Natural killer cell treated with Interleukin-12 subunit alpha and Interleukin-12 subunit beta and Interleukin-15 and Interleukin-18, amount 100 ng/mL, for 72 hours (primary cell): ENCODE results near the gene DNAJC18. TPM values are rescaled to one million over a fixed set of nuclear protein-coding genes. Genes with fewer than 3 reads are reported as not detected.
"Not testable (repeated sequence)": the region's sequence is repeated elsewhere in the genome, so short reads cannot be mapped to it uniquely, and the experiment has no call there.

Experiments
- ATAC-seq, 2 donors: fragments of 150-1000 bp; cut with Tn5 transposase in 1 of 2; sonication (Bioruptor Pico), chemical (Tn5 transposase) in 1 of 2; 2 replicates each; pipeline ENCODE4 v1.10.0; 2021
- DNase-seq: peaks from one replicate; pipeline ENCODE4 v3.0.0; 2022; ENCODE audit warnings: low spot score
- H3K27ac Mint-ChIP-seq, 2 donors: 1 replicate in 1 of 2; 2 replicates in 1 of 2; pipeline ENCODE4 v1.8.0; 2022; ENCODE audit warnings: mixed read lengths in 2 of 2, mild to moderate bottlenecking in 1 of 2, moderate library complexity in 1 of 2
- H3K27me3 Mint-ChIP-seq, 2 donors: 1 replicate in 1 of 2; 2 replicates in 1 of 2; pipeline ENCODE4 v1.8.0; 2022; ENCODE audit warnings: mixed read lengths in 2 of 2
- H3K36me3 Mint-ChIP-seq: one replicate; pipeline ENCODE4 v1.8.0; 2022; ENCODE audit warnings: mixed read lengths
- H3K4me1 Mint-ChIP-seq, 2 donors: 1 replicate in 1 of 2; 2 replicates in 1 of 2; pipeline ENCODE4 v1.8.0; 2022; ENCODE audit warnings: low read depth in 2 of 2, mixed read lengths in 2 of 2, mild to moderate bottlenecking in 1 of 2
- H3K4me3 Mint-ChIP-seq: one replicate; pipeline ENCODE4 v1.8.0; 2022; ENCODE audit warnings: mixed read lengths
- H3K9me3 Mint-ChIP-seq: 2 replicates; pipeline ENCODE4 v1.8.0; 2022; ENCODE audit warnings: mixed read lengths
- total RNA-seq, 2 donors: library from RNA; stranded (reverse); gene quantifications; one replicate each; pipeline ENCODE4 v1.2.3, GENCODE V29; 2022

The DNAJC18 gene
- total RNA-seq, result 10 to 100 TPM; 11.9 to 12.6 TPM

DNA sequence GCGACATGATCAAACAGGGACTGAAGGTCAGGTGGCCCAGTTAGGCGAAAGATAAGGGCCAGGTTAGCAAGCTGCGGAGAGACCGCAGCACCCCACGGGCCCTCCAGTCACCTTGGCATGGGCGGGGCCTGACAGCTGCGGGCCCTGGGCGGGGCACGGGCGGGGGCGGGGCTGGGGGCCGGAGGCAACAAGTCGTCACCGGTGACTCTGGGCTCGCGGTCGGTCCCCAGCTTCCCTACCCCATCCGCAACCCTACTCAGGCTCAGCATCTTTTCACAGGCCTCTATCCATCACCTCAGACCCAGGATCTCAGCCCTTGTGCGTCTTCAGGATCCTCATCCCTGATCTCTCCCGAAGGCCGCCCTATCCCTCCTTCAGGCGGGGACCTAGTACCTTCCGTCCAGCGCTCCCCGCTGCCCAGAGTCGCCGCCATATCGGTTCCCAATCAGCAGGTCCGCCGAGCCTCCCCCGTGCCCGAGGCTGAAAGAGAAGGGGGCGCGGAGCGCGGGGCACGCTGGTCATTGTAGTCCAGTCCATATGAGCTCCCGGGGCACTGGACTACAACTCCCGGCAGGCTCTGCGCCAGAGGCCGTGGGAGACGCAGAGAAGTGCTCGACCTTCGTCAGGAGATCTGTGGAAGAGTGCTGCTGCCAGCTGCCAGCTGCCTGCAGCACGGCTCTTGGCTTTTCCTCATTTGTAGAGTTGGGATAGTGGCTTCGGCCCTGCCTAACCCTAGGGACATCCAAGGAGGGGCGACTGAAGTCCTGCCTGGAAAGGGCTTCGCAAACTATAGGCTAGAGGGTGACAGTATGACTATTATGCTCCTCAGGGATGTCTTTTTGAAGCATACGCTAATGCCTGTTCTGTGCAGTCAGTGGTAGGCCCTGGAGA, at the start of gene DNAJC18:
TSS of gene DNAJC18 (minus strand) at position 513 of the 891 bp plus-strand sequence. CDS start at position 433, 80 bp downstream.
- peak; percentile 90 for DNase-seq
- Mint-ChIP-seq H3K4me3 (peak within 1 kb of the TSS; percentile 97), H3K36me3 (no peaks in the 10 kb centered on the region), H3K9me3 (no peaks in the 10 kb centered on the region), H3K27me3 (peaks cover 0 to 7% of the 10 kb centered on the region in 2 donors), H3K27ac (peak within 1 kb of the TSS; percentile 90 to 97), H3K4me1 (peaks cover 26 to 41% of the 10 kb centered on the region in 2 donors)
- ATAC-seq, result peak; percentile 97 to 99

DNA sequence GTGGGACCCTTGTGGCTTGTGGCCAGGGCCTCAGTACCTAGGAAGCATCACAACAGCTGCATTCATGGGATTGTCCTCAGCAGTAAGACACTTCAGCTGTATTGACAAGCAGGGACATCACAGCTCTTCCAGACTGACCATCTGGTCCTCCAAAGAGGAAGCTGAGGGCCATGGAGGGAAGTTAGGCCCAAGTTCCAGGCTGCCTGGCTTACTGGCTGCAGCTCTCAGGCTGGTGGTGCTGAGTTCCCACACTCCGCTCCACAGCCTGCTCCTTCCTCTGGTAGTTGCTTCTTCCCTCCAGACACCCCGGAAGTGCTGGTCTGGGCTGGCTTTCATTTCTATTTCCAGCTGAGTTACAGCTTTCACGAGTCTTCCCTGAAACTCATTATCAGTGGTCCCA, 48.9 kb upstream of the DNAJC18 start:
- Mint-ChIP-seq H3K27ac (peak overlapping the region; percentile 66 to 82), H3K9me3 (no peaks in the 10 kb centered on the region), H3K36me3 (no peaks in the 10 kb centered on the region), H3K4me3 (no peak overlapping the region), H3K4me1 (peaks cover 4 to 17% of the 10 kb centered on the region in 2 donors), H3K27me3 (no peaks in the 10 kb centered on the region)
- ATAC-seq (no peak), DNase-seq (no peak)

DNA sequence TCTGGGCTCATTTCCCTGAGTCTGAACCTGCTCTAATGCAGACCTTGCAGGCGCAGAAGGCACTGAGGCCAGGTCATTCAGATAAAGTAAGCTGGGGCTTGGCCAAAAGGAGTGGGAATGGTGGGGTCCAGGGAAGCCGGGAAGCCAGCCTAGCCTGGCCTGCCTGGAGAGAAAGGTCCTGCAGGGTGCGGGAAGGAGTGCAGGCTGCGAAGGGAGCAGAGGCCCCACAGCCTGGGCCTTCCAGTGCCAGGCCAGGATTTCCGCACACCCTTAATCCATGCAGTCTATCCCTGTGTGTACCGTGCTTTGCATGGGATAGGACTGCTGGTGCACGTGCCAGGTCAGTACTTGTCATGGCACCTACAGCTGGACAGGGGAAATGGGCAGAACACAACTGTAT, 46.9 kb upstream of the DNAJC18 start:
- Mint-ChIP-seq H3K4me3 (no peak overlapping the region), H3K36me3 (no peaks in the 10 kb centered on the region), H3K27ac (peak overlapping the region in 1 of 2 donors; percentile 48), H3K9me3 (no peaks in the 10 kb centered on the region), H3K4me1 (peaks cover 18 to 32% of the 10 kb centered on the region in 2 donors), H3K27me3 (no peaks in the 10 kb centered on the region)
- ATAC-seq (no peak), DNase-seq (no peak)

DNA sequence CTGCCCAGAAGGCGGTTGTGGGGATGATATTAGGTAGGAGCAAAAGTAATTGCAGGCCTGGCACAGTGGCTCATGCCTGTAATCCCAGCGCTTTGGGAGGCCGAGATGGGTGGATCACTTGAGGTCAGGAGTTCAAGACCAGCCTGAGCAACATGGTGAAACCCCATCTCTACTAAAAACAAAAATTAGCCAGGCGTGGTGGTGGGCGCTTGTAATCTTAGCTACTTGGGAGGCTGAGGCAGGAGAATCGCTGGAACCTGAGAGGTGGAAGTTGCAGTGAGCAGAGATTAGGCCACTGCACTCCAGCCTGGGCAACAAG, 43.5 kb upstream of the DNAJC18 start:
- ATAC-seq, H3K27me3 Mint-ChIP-seq, H3K9me3 Mint-ChIP-seq, DNase-seq, H3K36me3 Mint-ChIP-seq: not testable (repeated sequence)
- Mint-ChIP-seq H3K27ac (peak overlapping the region; percentile 92 to 95), H3K4me1 (peaks cover 33 to 42% of the 10 kb centered on the region in 2 donors), H3K4me3 (peak overlapping the region; percentile 95)

DNA sequence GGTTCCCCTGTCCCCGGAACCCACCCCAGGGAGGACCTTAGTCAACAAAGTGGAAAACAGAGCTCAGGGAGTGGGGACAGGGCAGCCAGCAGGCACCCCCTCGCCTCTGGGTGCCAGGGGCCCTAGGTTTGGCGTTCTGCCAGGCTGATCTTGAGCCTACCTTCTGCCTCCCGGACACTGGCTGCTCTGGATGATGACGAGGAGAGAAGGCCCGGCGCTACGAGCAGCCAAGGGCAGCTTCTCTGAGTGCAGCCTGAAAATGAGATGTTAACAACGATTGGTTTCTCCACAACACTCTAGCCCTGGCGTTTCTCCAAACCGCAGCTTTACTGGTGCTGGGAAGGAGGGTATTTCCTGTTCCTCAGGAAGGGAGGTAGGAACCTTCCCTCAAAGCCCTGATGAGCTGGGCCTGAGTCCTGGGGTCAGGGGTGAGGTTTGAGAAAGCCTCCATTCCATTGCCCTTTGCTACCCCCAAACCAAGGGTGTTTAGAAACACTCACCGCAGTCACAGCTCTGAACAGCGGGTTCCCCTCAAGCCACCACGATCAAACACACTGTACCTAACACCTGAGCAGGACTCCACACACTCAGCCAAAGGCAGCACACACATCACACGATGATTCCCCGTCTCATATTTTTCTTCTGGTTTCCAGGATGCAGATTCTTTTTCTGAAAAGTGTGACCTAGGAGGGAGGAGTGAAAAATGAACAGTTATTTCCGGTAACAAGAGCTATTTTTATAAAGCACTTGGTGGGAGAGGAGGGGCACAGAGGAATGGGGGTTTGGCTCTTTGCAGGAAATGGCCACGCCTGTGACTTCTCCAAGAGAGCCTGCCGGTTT, 42.9 kb upstream of the DNAJC18 start, which contains the start of gene STING1:
TSS of gene STING1 (minus strand) at position 709 of the 840 bp plus-strand sequence. CDS start 1,054 bp downstream, outside the sequence.
- H3K4me1 Mint-ChIP-seq, result peaks cover 33 to 41% of the 10 kb centered on the region in 2 donors
- peak; percentile 90 to 93 for ATAC-seq
- peak within 1 kb of the TSS; percentile 95 for H3K4me3 Mint-ChIP-seq
- no peaks in the 10 kb centered on the region for H3K27me3 Mint-ChIP-seq
- H3K27ac Mint-ChIP-seq, result peak within 1 kb of the TSS; percentile 92 to 95
- DNase-seq, result peak; percentile 83
- H3K36me3 Mint-ChIP-seq, result no peaks in the 10 kb centered on the region
- H3K9me3 Mint-ChIP-seq, result no peaks in the 10 kb centered on the region

DNA sequence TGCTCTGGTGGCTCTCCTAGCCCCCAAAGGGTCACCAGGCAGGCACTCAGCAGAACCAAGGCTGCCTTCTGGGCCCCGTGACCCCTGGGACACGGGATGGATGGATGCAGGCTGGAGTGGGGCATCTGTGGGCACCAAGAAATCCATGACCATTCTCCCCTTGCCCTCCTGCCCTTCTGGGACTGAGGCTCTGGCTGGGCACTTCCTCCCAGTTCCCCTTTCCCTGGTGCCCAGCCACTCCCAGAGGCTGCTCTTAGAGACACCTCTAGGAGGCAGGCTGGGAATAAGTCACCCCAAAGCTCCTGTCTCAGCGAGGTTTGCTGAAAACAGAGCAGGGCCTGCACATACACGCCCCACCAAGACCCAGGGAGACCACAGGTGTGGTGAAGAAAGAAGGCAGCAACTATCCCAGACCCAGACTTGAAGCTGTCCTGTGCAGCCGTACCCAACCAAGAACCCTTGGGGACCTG, 42.3 kb upstream of the DNAJC18 start:
- Mint-ChIP-seq H3K36me3 (no peaks in the 10 kb centered on the region), H3K27ac (peak overlapping the region; percentile 92 to 95), H3K27me3 (no peaks in the 10 kb centered on the region), H3K9me3 (no peaks in the 10 kb centered on the region), H3K4me1 (peaks cover 33 to 41% of the 10 kb centered on the region in 2 donors), H3K4me3 (peak overlapping the region; percentile 95)
- ATAC-seq (no peak), DNase-seq (peak; percentile 62)

DNA sequence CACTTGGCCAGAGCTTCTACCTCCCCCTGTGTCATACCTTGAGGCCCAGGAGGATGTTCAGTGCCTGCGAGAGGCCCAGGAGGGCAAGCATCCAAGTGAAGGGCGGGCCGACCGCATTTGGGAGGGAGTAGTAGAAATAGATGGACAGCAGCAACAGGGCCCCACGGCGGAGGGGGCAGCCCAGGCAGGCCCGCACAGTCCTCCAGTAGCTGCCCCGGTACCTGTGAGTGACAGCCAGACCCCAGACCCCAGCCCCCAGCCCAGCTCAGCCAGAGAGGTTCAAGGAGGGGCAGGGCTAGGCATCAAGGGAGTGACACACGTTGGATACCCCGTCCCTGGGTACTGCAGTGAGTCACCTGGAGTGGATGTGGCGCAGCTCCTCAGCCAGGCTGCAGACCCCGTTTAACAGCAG, 41.8 kb upstream of the DNAJC18 start:
- H3K27me3 Mint-ChIP-seq, result no peaks in the 10 kb centered on the region
- H3K4me1 Mint-ChIP-seq, result peaks cover 33 to 41% of the 10 kb centered on the region in 2 donors
- H3K36me3 Mint-ChIP-seq, result no peaks in the 10 kb centered on the region
- ATAC-seq, result peak in 1 of 2 donors; percentile 43
- peak overlapping the region; percentile 92 to 95 for H3K27ac Mint-ChIP-seq
- no peaks in the 10 kb centered on the region for H3K9me3 Mint-ChIP-seq
- H3K4me3 Mint-ChIP-seq, result peak overlapping the region; percentile 95
- DNase-seq, result no peak

DNA sequence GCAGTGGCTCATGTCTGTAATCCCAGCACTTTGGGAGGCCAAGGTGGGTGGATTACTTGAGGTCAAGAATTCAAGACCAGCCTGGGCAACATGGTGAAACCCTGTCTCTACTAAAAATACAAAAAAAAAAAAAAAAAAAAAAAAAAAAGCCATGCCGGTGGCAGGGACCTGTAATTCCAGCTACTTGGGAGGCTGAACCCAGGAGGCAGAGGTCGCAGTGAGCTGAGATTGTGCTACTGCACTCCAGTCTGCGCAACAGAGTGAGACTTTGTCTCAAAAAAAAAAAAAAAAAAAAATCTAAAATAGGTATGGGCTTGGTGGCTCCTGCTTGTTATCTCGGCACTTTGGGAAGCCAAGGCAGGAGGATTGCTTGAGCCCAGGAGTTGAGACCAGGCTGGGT, 40.4 kb upstream of the DNAJC18 start:
- H3K36me3 Mint-ChIP-seq, ATAC-seq, H3K9me3 Mint-ChIP-seq, DNase-seq, H3K27me3 Mint-ChIP-seq, H3K4me3 Mint-ChIP-seq, H3K27ac Mint-ChIP-seq: not testable (repeated sequence)
- H3K4me1 Mint-ChIP-seq, result peaks cover 45 to 50% of the 10 kb centered on the region in 2 donors

DNA sequence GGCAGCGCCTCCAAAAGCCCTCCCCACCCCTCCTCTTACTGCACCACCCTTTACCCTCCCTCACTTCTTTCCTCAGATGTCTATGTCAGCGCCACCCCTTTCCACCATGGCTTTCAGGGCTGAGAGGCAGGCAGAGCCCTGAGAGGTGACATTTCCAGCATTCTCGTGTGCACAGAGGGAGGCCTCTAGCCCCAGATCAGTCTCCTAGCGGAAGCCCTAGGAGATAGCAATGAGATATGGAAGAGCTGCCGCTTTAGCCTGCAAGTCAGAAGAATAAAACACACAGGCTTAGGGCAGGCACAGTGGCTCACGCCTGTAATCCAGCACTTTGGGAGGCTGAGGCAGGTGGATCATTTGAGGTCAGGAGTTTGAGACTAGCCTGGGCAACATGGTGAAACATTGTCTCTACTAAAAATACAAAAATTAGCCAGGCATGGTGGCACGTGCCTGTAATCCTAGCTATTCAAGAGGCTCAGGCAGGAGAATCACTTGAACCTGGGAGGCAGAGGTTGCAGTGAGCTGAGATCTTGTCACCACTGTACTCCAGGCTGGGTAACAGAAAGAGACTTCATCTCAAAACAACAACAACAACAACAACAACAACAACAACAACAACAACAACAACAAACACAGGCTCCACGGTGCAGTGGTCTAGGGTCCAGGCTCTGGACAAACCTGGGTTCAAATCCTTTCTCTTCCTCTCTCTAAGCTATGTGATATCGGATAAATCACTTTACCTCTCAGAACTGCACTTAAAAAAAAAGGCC, 39.5 kb upstream of the DNAJC18 start:
- H3K4me1 Mint-ChIP-seq, result peaks cover 52 to 54% of the 10 kb centered on the region in 2 donors
- H3K36me3 Mint-ChIP-seq, H3K9me3 Mint-ChIP-seq, ATAC-seq, H3K27me3 Mint-ChIP-seq, DNase-seq: not testable (repeated sequence)
- peak overlapping the region; percentile 44 to 74 for H3K27ac Mint-ChIP-seq
- peak overlapping the region; percentile 27 for H3K4me3 Mint-ChIP-seq

DNA sequence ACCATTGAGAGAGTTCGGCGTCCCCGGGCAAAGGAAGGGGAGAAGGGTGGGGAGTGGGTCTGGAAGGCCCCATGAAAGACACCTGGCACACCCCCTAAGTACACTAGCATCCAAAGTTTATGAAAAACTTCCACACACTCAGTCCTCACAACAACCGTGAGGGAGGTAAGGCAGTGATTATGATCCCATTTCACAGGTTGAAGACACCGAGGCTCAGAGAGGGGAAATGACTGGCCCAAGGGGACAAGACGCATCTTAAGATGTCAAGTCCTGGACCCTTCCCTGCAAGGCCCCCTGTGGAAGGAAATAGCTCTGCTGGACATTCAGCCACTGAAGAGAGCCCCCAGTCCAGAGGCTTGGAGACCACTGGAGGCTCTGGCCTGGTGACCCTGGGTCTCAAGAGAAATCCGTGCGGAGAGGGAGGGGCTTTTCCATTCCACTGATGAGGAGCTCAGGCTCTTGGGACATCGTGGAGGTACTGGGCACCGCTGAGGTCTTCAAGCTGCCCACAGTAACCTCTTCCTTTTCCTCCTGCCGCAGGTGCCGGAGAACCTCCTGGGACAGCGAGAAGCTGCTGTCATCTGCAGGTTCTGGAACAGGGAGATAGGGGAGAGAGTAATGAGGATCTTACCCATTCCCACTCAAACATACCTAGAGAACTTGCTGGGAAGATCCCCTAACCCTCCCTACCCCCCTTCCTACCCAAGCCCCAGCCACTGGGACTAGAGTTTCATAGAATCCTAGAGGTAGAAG, 36.7 kb upstream of the DNAJC18 start:
- H3K27ac Mint-ChIP-seq, result peak overlapping the region; percentile 56 to 94
- no peaks in the 10 kb centered on the region for H3K36me3 Mint-ChIP-seq
- ATAC-seq, result no peak
- no peak for DNase-seq
- no peaks in the 10 kb centered on the region for H3K27me3 Mint-ChIP-seq
- peak overlapping the region; percentile 79 for H3K4me3 Mint-ChIP-seq
- peaks cover 55 to 57% of the 10 kb centered on the region in 2 donors for H3K4me1 Mint-ChIP-seq
- H3K9me3 Mint-ChIP-seq, result no peaks in the 10 kb centered on the region

DNA sequence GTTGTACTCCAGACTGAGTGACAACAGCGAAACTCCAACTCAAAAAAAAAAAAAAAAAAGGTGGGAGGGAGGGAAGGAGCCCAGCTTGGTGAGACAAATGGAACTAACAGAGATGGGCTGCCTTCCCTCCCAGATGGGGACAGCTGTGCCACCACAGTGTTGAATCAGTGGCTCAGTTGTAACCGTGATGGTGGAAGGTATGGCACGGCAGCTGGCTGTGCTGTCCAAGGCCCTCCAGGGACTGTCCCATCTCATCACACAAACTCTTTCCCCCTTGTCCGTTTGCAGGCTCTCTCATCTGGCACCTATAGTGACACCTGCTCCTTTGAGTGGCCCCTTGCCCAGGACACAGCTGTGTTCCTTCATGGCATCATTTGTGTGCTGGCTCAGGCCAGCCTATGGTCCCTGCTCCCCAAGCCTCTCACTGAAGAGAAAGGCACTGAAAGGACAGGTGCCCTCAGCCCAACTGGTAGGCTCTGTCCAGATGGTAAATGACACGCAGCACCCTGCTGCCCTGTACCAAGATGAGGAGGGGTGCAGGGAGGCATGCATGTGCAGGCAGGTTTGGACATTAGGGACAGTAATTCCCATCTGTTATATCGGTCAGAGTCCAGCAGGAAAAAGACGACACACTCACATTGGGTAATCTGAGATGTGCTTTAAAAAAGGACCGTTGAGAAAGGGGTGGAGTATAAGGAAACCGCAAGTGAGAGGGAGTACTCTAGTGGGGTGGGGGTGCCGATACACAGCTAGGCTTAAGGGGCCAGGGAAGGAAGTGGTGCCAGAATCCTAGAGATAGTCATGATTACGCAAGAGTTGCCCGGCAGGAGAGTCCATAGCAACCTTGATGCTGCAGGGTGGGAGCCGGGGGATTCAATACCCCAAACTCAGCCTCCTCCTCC, 35.8 kb upstream of the DNAJC18 start:
- H3K9me3 Mint-ChIP-seq, result no peaks in the 10 kb centered on the region
- H3K27me3 Mint-ChIP-seq, result no peaks in the 10 kb centered on the region
- H3K36me3 Mint-ChIP-seq, result no peaks in the 10 kb centered on the region
- ATAC-seq (peak; percentile 66 to 72), DNase-seq (peak; percentile 52)
- H3K4me3 Mint-ChIP-seq, result peak overlapping the region; percentile 79
- H3K4me1 Mint-ChIP-seq, result peaks cover 55 to 57% of the 10 kb centered on the region in 2 donors
- H3K27ac Mint-ChIP-seq, result peak overlapping the region; percentile 56 to 94

DNA sequence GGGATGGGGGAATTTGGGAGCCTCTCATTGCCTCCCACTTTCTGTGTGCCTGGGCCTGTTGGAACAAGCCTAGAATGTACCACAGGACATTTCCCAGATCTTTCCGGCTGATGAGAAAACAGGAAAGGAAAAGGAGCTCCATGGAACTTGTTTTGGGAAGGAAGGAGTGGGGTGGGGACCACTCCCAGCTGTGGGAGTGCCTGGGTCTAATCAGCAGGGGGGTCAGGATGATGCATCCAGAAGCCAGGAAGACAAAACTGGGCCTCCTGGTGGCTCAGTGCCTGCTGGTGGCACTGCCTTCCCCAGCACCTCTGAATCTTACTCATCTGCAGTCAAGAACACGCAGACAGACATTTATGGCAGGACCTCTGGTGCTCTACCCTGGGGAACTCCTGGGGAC, 34.2 kb upstream of the DNAJC18 start:
- no peaks in the 10 kb centered on the region for H3K9me3 Mint-ChIP-seq
- no peak for ATAC-seq
- no peaks in the 10 kb centered on the region for H3K27me3 Mint-ChIP-seq
- no peaks in the 10 kb centered on the region for H3K36me3 Mint-ChIP-seq
- peaks cover 59 to 60% of the 10 kb centered on the region in 2 donors for H3K4me1 Mint-ChIP-seq
- H3K27ac Mint-ChIP-seq, result peak overlapping the region; percentile 41 to 91
- peak; percentile 22 for DNase-seq
- H3K4me3 Mint-ChIP-seq, result peak overlapping the region; percentile 17
